HCT116 (cell line): Measurements from ENCODE around the gene EYA2. TPM values are rescaled to one million over a fixed set of nuclear protein-coding genes. Genes with fewer than 3 reads are reported as not detected.

Experiments used
- ATAC-seq: fragments of 200-7000 bp; cut with Tn5 transposase; 2 replicates; pipeline ENCODE4 v1.9.1; 2020; ENCODE audit warnings: mild to moderate bottlenecking, moderate library complexity
- BruUV-seq: library from RNA; stranded (reverse); fragments of 400-500 nt; replicated peaks from 2 replicates; lab custom pipeline; 2021; lab: Mats Ljungman, UMichigan
- CTCF ChIA-PET: fragments of 300-600 bp; sonication (Branson Sonifier 250); formaldehyde crosslinking; loops from one replicate; lab custom pipeline; 2021; ENCODE audit warnings: antibody characterized with exemption; lab: Charles Lee
- POLR2A ChIA-PET: fragments of 300-600, 350-600 bp; sonication (Branson Sonifier 250); formaldehyde crosslinking; loops from one replicate; lab custom pipeline; 2021; ENCODE audit warnings: antibody characterized with exemption; lab: Charles Lee
- RAD21 ChIA-PET, 2 experiments: fragments of 300-600 bp; sonication (Branson Sonifier 250); formaldehyde crosslinking; loops; one replicate each; lab custom pipeline; 2023; ENCODE audit warnings: low total read pairs in 2 of 2; ENCODE audit not compliant: uncharacterized antibody in 2 of 2, unreplicated experiment in 2 of 2, low non-redundant PET in 1 of 2; lab: Charles Lee
- DNase-seq: peaks from one replicate; pipeline ENCODE4 v3.0.0-alpha.2; 2010; ENCODE audit warnings: low read depth, low spot score
- H2AFZ ChIP-seq: fragments of 200-600 bp; shearing (Covaris generic), sonication (generic); 2 replicates; pipeline ENCODE4 v1.6.1; 2017; ENCODE audit warnings: low read depth, mixed run types, mixed read lengths, antibody characterized with exemption, low read length; ENCODE audit not compliant: poor library complexity, severe bottlenecking
- H3K27ac ChIP-seq: 2 replicates; pipeline ENCODE4 v1.5.1; 2012; ENCODE audit warnings: low read depth, low read length
- H3K27me3 ChIP-seq: fragments of 200-600 bp; sonication (generic); 2 replicates; pipeline ENCODE4 v1.6.1; 2016; ENCODE audit warnings: mixed run types, low read length, mixed read lengths; ENCODE audit not compliant: insufficient read depth
- H3K36me3 ChIP-seq, 2 experiments: fragments of 200-500 bp in 1 of 2; fragments of 200-600 bp in 1 of 2; sonication (Bioruptor generic) in 1 of 2; sonication (generic) in 1 of 2; 2 replicates each; pipeline versions ENCODE4 v1.5.1 to v1.6.1; 2014 to 2016; ENCODE audit warnings: low read length in 2 of 2, inconsistent platforms in 1 of 2, mixed read lengths in 1 of 2, mixed run types in 1 of 2; ENCODE audit not compliant: insufficient read depth in 2 of 2, control insufficient read depth in 1 of 2
- H3K4me1 ChIP-seq, 2 experiments: fragments of 200-600 bp in 1 of 2; sonication (generic) in 1 of 2; 2 replicates each; pipeline versions ENCODE4 v1.5.1 to v1.6.1; 2012 to 2017; ENCODE audit warnings: low read length in 2 of 2, inconsistent platforms in 1 of 2, mild to moderate bottlenecking in 1 of 2, mixed read lengths in 1 of 2, mixed run types in 1 of 2, moderate library complexity in 1 of 2; ENCODE audit not compliant: insufficient read depth in 2 of 2, control insufficient read depth in 1 of 2
- H3K4me2 ChIP-seq: fragments of 200-600 bp; sonication (generic); 2 replicates; pipeline ENCODE4 v1.6.1; 2017; ENCODE audit warnings: mixed run types, low read length, mixed read lengths
- H3K4me3 ChIP-seq, 2 experiments: fragments of 200-600 bp in 1 of 2; sonication (generic) in 1 of 2; replicated peaks in 1 of 2; 2 replicates each; pipeline ENCODE4 v1.5.1; 2011 to 2016; ENCODE audit warnings: low read length in 2 of 2, control low read depth in 1 of 2, low read depth in 1 of 2, mild to moderate bottlenecking in 1 of 2, mixed read lengths in 1 of 2, mixed run types in 1 of 2
- H3K79me2 ChIP-seq: fragments of 200-600 bp; sonication (generic); 2 replicates; pipeline ENCODE4 v1.6.1; 2017; ENCODE audit warnings: mild to moderate bottlenecking, mixed run types, low read length, moderate library complexity, mixed read lengths; ENCODE audit not compliant: insufficient read depth
- H3K9ac ChIP-seq: fragments of 200-600 bp; sonication (generic); 2 replicates; pipeline ENCODE4 v1.6.1; 2016; ENCODE audit warnings: low read length, mixed read lengths
- H3K9me2 ChIP-seq: fragments of 200-600 bp; sonication (generic), shearing (Covaris generic); 2 replicates; pipeline ENCODE4 v1.6.1; 2017; ENCODE audit warnings: mixed run types, mild to moderate bottlenecking, moderate library complexity; ENCODE audit not compliant: insufficient read depth
- H3K9me3 ChIP-seq, 2 experiments: fragments of 200-500 bp in 1 of 2; fragments of 200-600 bp in 1 of 2; sonication (Bioruptor generic) in 1 of 2; sonication (generic) in 1 of 2; 2 replicates each; pipeline ENCODE4 v1.6.1; 2014 to 2017; ENCODE audit warnings: low read length in 2 of 2, mixed read lengths in 2 of 2, inconsistent platforms in 1 of 2, low read depth in 1 of 2, mild to moderate bottlenecking in 1 of 2, mixed run types in 1 of 2, moderate library complexity in 1 of 2; ENCODE audit not compliant: control insufficient read depth in 1 of 2, insufficient read depth in 1 of 2
- H4K20me1 ChIP-seq: fragments of 200-600 bp; sonication (generic), shearing (Covaris generic); 2 replicates; pipeline ENCODE4 v1.6.1; 2017; ENCODE audit warnings: mixed run types, mild to moderate bottlenecking, moderate library complexity; ENCODE audit not compliant: insufficient read depth
- ATF3 ChIP-seq: IDR thresholded peaks from 2 replicates; pipeline ENCODE4 v1.6.1; 2012
- CBX3 ChIP-seq: IDR thresholded peaks from 2 replicates; pipeline ENCODE4 v1.6.1; 2012; ENCODE audit warnings: low read depth
- CEBPB ChIP-seq: IDR thresholded peaks from 2 replicates; pipeline ENCODE4 v1.6.1; 2012; ENCODE audit warnings: low read depth
- ELF1 ChIP-seq: IDR thresholded peaks from 2 replicates; pipeline ENCODE4 v1.6.1; 2012; ENCODE audit warnings: low read depth, borderline replicate concordance
- EZH2 ChIP-seq: fragments of 200-600 bp; sonication (generic); IDR thresholded peaks from 2 replicates; pipeline ENCODE4 v1.6.1; 2017; ENCODE audit warnings: antibody characterized with exemption, mixed run types
- JUND ChIP-seq: IDR thresholded peaks from 2 replicates; pipeline ENCODE4 v1.6.1; 2012
- POLR2A ChIP-seq: IDR thresholded peaks from 2 replicates; pipeline ENCODE4 v1.7.0; 2011; ENCODE audit warnings: borderline replicate concordance; ENCODE audit not compliant: insufficient read depth, insufficient read length; ENCODE audit errors: extremely low read depth
- REST ChIP-seq: IDR thresholded peaks from 2 replicates; pipeline ENCODE4 v1.6.1; 2012; ENCODE audit warnings: low read depth
- SP1 ChIP-seq: IDR thresholded peaks from 2 replicates; pipeline ENCODE4 v1.6.1; 2012; ENCODE audit warnings: low read depth
- TCF7L2 ChIP-seq: IDR thresholded peaks from 2 replicates; pipeline ENCODE4 v1.7.0; 2011; ENCODE audit warnings: borderline replicate concordance, inconsistent platforms; ENCODE audit not compliant: insufficient read depth, insufficient read length; ENCODE audit errors: extremely low read depth
- YY1 ChIP-seq: IDR thresholded peaks from 2 replicates; pipeline ENCODE4 v1.6.1; 2011; ENCODE audit warnings: low read length, low read depth, moderate library complexity, mild to moderate bottlenecking; ENCODE audit not compliant: insufficient replicate concordance; ENCODE audit errors: extremely low read depth
- ZFX ChIP-seq: fragments of 450-650 bp; IDR thresholded peaks from 2 replicates; pipeline ENCODE4 v1.6.1; 2017
- ZNF274 ChIP-seq: fragments of 200-500 bp; sonication (Bioruptor generic); IDR thresholded peaks from 2 replicates; pipeline ENCODE4 v1.6.1; 2014; ENCODE audit warnings: mild to moderate bottlenecking, low read depth, low read length, inconsistent platforms
- intact Hi-C: fragments of 100-400 bp; cut with micrococcal nuclease; formaldehyde crosslinking; loops from 2 replicates; pipeline ENCODE4 v1.10.0; 2022
- total RNA-seq: library from RNA; stranded (reverse); gene quantifications from one replicate; pipeline ENCODE4 v1.2.1, GENCODE V29; 2021; ENCODE audit not compliant: unreplicated experiment
- TF ChIP-seq, protein P1 (sequence below), 3 experiments: fragments of 200-600 bp in 1 of 3; sonication (generic) in 1 of 3; IDR thresholded peaks in 2 of 3; conservative IDR thresholded peaks in 1 of 3; 2 replicates each; pipeline ENCODE4 v1.5.1; 2012 to 2017; ENCODE audit warnings: low read depth in 2 of 3, low read length in 2 of 3, antibody characterized with exemption in 1 of 3, borderline replicate concordance in 1 of 3, control low read depth in 1 of 3, mild to moderate bottlenecking in 1 of 3, mixed read lengths in 1 of 3, mixed run types in 1 of 3, moderate library complexity in 1 of 3; ENCODE audit not compliant: insufficient read depth in 1 of 3

EYA2 gene
- total RNA-seq, 1 experiment from 2014 or later: not detected

DNA sequence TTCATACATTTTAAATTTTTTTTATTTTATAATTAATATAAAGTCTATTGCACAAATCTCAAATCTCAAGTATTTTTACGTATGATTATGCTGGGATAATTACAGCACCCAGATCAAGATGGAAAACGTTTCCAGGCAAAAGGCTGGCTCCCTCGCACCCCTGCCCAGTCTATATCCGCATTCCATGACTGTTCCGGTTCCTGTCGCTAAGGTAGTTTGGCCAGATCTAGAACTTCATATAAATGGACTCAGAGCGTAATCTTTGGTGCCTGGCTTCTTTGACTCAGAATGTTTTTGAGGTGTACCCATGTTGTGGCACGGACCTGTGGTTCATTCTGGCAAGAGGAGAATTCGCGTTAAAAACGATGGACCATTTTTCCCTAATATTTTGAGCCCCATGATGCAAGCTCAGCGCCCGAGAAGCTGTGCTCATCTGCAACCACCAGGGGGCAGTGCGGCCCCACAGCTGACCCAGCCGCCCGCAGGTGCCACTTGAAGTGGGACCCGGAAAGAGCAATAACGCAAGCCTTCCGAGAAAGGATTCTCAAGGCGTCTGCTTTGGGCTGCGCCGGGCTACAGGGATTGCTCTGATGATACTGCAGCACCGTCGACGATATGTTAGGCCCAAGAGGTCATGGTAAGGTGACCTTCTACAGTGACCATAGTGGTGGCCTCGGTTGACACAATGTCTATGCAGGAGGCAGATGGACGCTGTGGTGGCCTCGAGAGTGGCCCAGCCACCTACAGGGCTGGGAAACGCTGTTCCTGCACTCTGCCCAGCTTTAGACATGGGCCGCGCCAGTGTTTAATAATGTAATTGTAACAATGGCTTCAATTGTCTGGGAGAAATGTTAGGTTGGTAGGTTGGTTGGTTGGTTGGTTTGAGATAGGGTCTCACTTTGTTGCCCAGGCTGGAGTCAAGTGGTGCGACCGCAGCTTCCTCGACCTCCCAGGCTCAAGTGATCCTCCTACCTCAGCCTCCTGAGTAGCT is 301.7 kb downstream of the EYA2 start (continued):
- TF ChIP-seq, protein P1, sequence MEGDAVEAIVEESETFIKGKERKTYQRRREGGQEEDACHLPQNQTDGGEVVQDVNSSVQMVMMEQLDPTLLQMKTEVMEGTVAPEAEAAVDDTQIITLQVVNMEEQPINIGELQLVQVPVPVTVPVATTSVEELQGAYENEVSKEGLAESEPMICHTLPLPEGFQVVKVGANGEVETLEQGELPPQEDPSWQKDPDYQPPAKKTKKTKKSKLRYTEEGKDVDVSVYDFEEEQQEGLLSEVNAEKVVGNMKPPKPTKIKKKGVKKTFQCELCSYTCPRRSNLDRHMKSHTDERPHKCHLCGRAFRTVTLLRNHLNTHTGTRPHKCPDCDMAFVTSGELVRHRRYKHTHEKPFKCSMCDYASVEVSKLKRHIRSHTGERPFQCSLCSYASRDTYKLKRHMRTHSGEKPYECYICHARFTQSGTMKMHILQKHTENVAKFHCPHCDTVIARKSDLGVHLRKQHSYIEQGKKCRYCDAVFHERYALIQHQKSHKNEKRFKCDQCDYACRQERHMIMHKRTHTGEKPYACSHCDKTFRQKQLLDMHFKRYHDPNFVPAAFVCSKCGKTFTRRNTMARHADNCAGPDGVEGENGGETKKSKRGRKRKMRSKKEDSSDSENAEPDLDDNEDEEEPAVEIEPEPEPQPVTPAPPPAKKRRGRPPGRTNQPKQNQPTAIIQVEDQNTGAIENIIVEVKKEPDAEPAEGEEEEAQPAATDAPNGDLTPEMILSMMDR (IDR thresholded peaks at IDR 0.05 in 2 of 3, conservative IDR thresholded peaks at IDR 0.05 in 1 of 3; ENCODE audit: borderline replicate concordance in 1 of 3, insufficient read depth in 1 of 3, low read depth in 2 of 3, low read length in 2 of 3): peak; percentile 92 to 98 (median 96)
- 0 out of 2 replicates have a peak, but pooled peaks have one; percentile 51 for TF ChIP-seq CEBPB

- RAD21 ChIA-PET: interaction anchor here in 1 of 2 experiments (2.5 kb wide), 1 partner anchor 186 kb away, joined by 6 read pairs; no protein-coding TSS in a partner anchor
- intact Hi-C loops: loop anchor here (5.0 kb wide), 2 partner anchors 74 to 1424 kb away; no protein-coding TSS in a partner anchor
- no TSS peak for BruUV-seq
- CTCF ChIA-PET: interaction anchor here (1.4 to 4.5 kb wide), 2 partner anchors 185 to 422 kb away, joined by 4 to 78 read pairs; no protein-coding TSS in a partner anchor
- no peaks in the 10 kb centered on the region for H3K27me3 ChIP-seq
- no peak overlapping the region for H3K9ac ChIP-seq
- no peaks in the 10 kb centered on the region for H3K36me3 ChIP-seq
- POLR2A ChIA-PET: no interaction called here
- ATAC-seq (no peak), DNase-seq (no peak)
- H4K20me1 ChIP-seq: no peaks in the 10 kb centered on the region
- no peak overlapping the region for H3K27ac ChIP-seq
- H2AFZ ChIP-seq: no peak overlapping the region
- H3K9me2 ChIP-seq: no peaks in the 10 kb centered on the region
- H3K4me1 ChIP-seq: peaks cover 29 to 62% of the 10 kb centered on the region in 2 experiments
- H3K4me2 ChIP-seq: peak overlapping the region; percentile 22
- no peaks in the 10 kb centered on the region for H3K79me2 ChIP-seq
- no peaks in the 10 kb centered on the region for H3K9me3 ChIP-seq
- no peak overlapping the region for H3K4me3 ChIP-seq
- TF ChIP-seq JUND (no peak), EZH2 (no peak), ATF3 (no peak), ZFX (no peak), CEBPB (no peak), ZNF274 (no peak), REST (no peak), TCF7L2 (no peak), SP1 (no peak), ELF1 (no peak), POLR2A (no peak), CBX3 (no peak), YY1 (no peak)
- TF ChIP-seq, protein P1 (IDR thresholded peaks at IDR 0.05 in 2 of 3, conservative IDR thresholded peaks at IDR 0.05 in 1 of 3; ENCODE audit: borderline replicate concordance in 1 of 3, insufficient read depth in 1 of 3, low read depth in 2 of 3, low read length in 2 of 3): no peak
Observed at GRCh38 chr20:47198254-47198671, 303.6 kb downstream of the EYA2 start.
